Loucy (cell line): ENCODE results near the gene TNNT3.

Experiments used
- EZH2phosphoT487 ChIP-seq: fragments of 200-600 bp; IDR thresholded peaks from 2 replicates; pipeline ENCODE4 v1.6.1; 2018; ENCODE audit warnings: antibody characterized with exemption, mild to moderate bottlenecking, moderate library complexity, borderline replicate concordance
- TF ChIP-seq, protein P1 (sequence below): fragments of 200-600 bp; sonication (generic); conservative IDR thresholded peaks from 2 replicates; pipeline ENCODE4 v1.5.1; 2014; ENCODE audit warnings: mild to moderate bottlenecking, antibody characterized with exemption, low read length

DNA sequence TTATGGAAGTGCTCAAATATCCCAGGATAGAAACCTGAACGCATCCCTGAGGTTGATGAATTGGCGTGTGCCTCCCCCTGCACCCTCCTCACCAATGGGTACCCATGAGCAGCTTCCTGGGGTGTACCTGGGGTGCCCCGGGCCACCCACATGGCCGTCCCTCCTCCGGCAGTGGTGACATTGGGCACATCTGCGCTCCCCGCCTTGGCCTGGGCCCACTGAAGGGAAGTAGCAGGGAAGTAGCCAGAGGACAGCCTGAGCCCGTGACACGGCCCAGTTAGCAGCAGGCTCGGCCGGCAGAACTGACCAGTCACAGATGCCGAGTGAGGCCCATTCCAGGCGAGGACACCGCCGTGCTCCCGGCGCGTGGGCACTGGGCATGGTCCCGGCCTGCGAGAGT lies 44.4 kb downstream of the TNNT3 start:
- TF ChIP-seq, protein P1, sequence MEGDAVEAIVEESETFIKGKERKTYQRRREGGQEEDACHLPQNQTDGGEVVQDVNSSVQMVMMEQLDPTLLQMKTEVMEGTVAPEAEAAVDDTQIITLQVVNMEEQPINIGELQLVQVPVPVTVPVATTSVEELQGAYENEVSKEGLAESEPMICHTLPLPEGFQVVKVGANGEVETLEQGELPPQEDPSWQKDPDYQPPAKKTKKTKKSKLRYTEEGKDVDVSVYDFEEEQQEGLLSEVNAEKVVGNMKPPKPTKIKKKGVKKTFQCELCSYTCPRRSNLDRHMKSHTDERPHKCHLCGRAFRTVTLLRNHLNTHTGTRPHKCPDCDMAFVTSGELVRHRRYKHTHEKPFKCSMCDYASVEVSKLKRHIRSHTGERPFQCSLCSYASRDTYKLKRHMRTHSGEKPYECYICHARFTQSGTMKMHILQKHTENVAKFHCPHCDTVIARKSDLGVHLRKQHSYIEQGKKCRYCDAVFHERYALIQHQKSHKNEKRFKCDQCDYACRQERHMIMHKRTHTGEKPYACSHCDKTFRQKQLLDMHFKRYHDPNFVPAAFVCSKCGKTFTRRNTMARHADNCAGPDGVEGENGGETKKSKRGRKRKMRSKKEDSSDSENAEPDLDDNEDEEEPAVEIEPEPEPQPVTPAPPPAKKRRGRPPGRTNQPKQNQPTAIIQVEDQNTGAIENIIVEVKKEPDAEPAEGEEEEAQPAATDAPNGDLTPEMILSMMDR, result no peak
- TF ChIP-seq EZH2phosphoT487, result no peak
